ENCODE data around the gene ALOX5.

ALOX5 gene

DNA sequence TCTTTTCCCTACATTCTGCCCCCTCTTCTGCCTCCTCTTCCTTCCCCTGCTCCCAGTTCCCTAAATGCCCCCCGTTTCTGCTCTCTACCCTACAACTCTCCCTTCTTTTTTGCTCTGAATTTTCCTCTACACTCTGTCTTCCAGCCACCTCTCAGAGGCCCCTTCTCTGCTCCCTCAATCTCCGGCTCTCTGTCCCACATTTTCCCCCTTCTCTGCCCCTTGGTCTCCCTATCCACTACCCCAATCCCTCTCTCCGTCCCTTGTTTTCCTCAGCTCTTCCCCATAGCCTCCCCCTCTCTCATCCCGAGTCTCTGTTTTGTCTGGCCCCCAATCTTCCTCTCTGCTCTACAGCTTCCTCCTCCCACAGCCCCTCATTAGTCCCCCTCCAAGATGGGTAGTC, 3.3 kb downstream of the ALOX5 start:
- Histone ChIP-seq H3K4me2 (ENCODE audit: low read depth, low read length) (no peak overlapping the region), H2AFZ (ENCODE audit: low read length) (no peak overlapping the region), H3K4me3 (ENCODE audit: low read length) (no peak overlapping the region), H3K36me3 (replicated peaks; ENCODE audit: insufficient read depth, low read length) (no peaks in the 10 kb centered on the region), H3K9ac (ENCODE audit: low read length) (no peak overlapping the region), H3K9me3 (replicated peaks; ENCODE audit: insufficient read depth, low read length) (no peaks in the 10 kb centered on the region), H3F3A (ENCODE audit: insufficient read depth, low read length) (no peaks in the 10 kb centered on the region), H3K27me3 (replicated peaks; ENCODE audit: insufficient read depth, low read length) (peaks cover 7% of the 10 kb centered on the region; the same call in 1 of the 2 replicates), H3K27ac (ENCODE audit: low read length) (no peak overlapping the region), H3K79me2 (ENCODE audit: low read length) (no peaks in the 10 kb centered on the region), H4K20me1 (ENCODE audit: insufficient read depth, low read length) (no peaks in the 10 kb centered on the region), H3K4me1 (ENCODE audit: low read length) (peaks cover 4% of the 10 kb centered on the region), H3K9me2 (replicated peaks; ENCODE audit: insufficient read depth, low read length) (no peaks in the 10 kb centered on the region)
- no peak for TF ChIP-seq EZH2 (optimal IDR thresholded peaks at IDR 0.05; ENCODE audit: low read depth, low read length)
- TF ChIP-seq, protein P1, sequence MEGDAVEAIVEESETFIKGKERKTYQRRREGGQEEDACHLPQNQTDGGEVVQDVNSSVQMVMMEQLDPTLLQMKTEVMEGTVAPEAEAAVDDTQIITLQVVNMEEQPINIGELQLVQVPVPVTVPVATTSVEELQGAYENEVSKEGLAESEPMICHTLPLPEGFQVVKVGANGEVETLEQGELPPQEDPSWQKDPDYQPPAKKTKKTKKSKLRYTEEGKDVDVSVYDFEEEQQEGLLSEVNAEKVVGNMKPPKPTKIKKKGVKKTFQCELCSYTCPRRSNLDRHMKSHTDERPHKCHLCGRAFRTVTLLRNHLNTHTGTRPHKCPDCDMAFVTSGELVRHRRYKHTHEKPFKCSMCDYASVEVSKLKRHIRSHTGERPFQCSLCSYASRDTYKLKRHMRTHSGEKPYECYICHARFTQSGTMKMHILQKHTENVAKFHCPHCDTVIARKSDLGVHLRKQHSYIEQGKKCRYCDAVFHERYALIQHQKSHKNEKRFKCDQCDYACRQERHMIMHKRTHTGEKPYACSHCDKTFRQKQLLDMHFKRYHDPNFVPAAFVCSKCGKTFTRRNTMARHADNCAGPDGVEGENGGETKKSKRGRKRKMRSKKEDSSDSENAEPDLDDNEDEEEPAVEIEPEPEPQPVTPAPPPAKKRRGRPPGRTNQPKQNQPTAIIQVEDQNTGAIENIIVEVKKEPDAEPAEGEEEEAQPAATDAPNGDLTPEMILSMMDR (IDR thresholded peaks at IDR 0.05; ENCODE audit: low read length): no peak
- TF ChIP-seq EZH2phosphoT487 (IDR thresholded peaks at IDR 0.05; ENCODE audit: low read length): no peak
- no peak for DNase-seq

DNA sequence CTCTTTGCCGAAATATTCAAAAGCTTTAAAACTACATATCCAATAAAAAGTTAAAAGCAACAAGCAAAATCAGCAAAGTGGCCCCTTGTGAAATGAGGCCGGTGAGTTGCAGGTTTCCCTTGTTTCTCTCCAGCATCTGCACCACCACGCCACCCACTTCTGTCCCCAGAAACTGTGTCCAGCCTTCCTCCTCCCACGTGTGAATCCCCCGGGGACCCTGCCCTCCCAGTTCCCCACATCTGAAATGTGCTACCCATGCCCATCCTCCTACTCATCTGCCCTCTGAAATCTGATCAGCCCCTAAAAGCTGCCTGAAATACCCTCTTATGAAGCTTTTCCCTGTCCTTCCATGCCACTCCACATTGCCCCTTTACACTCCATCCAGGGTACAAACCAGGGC, 3.8 kb downstream of the ALOX5 start:
- H3F3A ChIP-seq (ENCODE audit: insufficient read depth, low read length): no peaks in the 10 kb centered on the region
- no peaks in the 10 kb centered on the region for H3K79me2 ChIP-seq (ENCODE audit: low read length)
- peaks cover 4% of the 10 kb centered on the region for H3K4me1 ChIP-seq (ENCODE audit: low read length)
- no peak overlapping the region for H2AFZ ChIP-seq (ENCODE audit: low read length)
- no peak overlapping the region for H3K27ac ChIP-seq (ENCODE audit: low read length)
- H3K4me3 ChIP-seq (ENCODE audit: low read length): no peak overlapping the region
- peaks cover 1% of the 10 kb centered on the region; the same call in 1 of the 2 replicates for H3K27me3 ChIP-seq (replicated peaks; ENCODE audit: insufficient read depth, low read length)
- H4K20me1 ChIP-seq (ENCODE audit: insufficient read depth, low read length): no peaks in the 10 kb centered on the region
- no peaks in the 10 kb centered on the region for H3K9me2 ChIP-seq (replicated peaks; ENCODE audit: insufficient read depth, low read length)
- no peak for TF ChIP-seq EZH2phosphoT487 (IDR thresholded peaks at IDR 0.05; ENCODE audit: low read length)
- TF ChIP-seq, protein P1 (IDR thresholded peaks at IDR 0.05; ENCODE audit: low read length): no peak
- TF ChIP-seq EZH2 (optimal IDR thresholded peaks at IDR 0.05; ENCODE audit: low read depth, low read length): no peak
- H3K9ac ChIP-seq (ENCODE audit: low read length): no peak overlapping the region
- H3K4me2 ChIP-seq (ENCODE audit: low read depth, low read length): no peak overlapping the region
- no peak for DNase-seq
- H3K36me3 ChIP-seq (replicated peaks; ENCODE audit: insufficient read depth, low read length): no peaks in the 10 kb centered on the region
- H3K9me3 ChIP-seq (replicated peaks; ENCODE audit: insufficient read depth, low read length): no peaks in the 10 kb centered on the region

DNA sequence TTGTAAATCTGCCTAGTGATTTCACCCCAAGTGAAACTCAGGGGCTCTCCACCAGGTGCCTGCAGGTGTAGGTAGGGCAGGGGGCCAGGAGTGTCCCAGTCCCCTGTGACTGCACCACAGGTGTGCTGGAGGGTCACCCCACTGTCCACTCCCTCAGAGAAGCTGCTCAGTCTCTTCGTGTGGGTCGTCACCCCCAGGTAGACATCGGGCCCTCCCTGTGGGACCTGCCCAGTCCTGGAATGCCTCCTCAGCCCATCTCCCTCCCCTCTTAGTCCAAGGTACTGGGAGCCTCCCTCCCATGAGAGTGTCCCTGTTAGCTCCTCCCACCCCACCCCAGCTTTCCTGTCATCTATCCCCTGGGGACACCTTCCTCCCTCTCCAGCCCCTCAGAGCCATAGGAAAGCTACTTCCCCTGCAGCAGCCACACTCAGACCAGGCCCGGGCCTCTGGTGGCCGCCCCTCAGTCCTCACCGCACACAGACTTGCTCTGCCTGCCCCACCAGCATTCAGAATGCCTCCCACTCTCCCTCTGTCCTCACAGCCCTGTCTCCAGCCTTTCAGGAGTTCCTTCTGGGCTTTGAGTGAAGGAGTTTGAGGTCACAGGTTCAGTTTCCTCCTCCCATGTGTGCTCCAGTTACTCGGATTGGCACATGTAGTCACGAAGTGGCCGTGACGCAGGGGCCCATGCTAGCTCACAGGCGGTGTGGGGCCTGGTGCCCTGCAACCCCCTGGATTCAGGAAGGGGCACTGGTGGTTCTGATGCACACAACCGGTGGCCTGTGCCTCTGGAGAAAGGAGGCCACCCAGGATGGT, 5.1 kb downstream of the ALOX5 start:
- Histone ChIP-seq H2AFZ (ENCODE audit: low read length) (no peak overlapping the region), H3K27me3 (replicated peaks; ENCODE audit: insufficient read depth, low read length) (no peaks in the 10 kb centered on the region; the same call in 1 of the 2 replicates), H3K9me3 (replicated peaks; ENCODE audit: insufficient read depth, low read length) (no peaks in the 10 kb centered on the region), H3K4me3 (ENCODE audit: low read length) (no peak overlapping the region), H3K79me2 (ENCODE audit: low read length) (no peaks in the 10 kb centered on the region), H3K4me2 (ENCODE audit: low read depth, low read length) (no peak overlapping the region), H4K20me1 (ENCODE audit: insufficient read depth, low read length) (no peaks in the 10 kb centered on the region), H3K27ac (ENCODE audit: low read length) (no peak overlapping the region), H3K9ac (ENCODE audit: low read length) (no peak overlapping the region), H3K36me3 (replicated peaks; ENCODE audit: insufficient read depth, low read length) (no peaks in the 10 kb centered on the region), H3K4me1 (ENCODE audit: low read length) (peaks cover 4% of the 10 kb centered on the region), H3F3A (ENCODE audit: insufficient read depth, low read length) (no peaks in the 10 kb centered on the region), H3K9me2 (replicated peaks; ENCODE audit: insufficient read depth, low read length) (no peaks in the 10 kb centered on the region)
- TF ChIP-seq, protein P1 (IDR thresholded peaks at IDR 0.05; ENCODE audit: low read length): no peak
- no peak for TF ChIP-seq EZH2phosphoT487 (IDR thresholded peaks at IDR 0.05; ENCODE audit: low read length)
- DNase-seq: no peak
